Ovary (tissue), 9 donors: ENCODE results near the gene OXGR1. TPM values are rescaled to one million over a fixed set of nuclear protein-coding genes. Genes with fewer than 3 reads are reported as not detected.

Experiments used
- DNase-seq, 5 donors: peaks; one replicate each; pipeline ENCODE4 v3.0.0-alpha.2; 2019 to 2020
- H3K27ac ChIP-seq, 2 donors: fragments of 200-600 bp; one replicate each; pipeline versions ENCODE4 v1.5.1 to v1.8.0; 2019 to 2022
- H3K27me3 ChIP-seq: fragments of 200-600 bp; one replicate; pipeline ENCODE4 v1.8.0; 2022
- H3K36me3 ChIP-seq: fragments of 200-600 bp; sonication (generic); one replicate; pipeline ENCODE4 v1.5.1; 2019
- H3K4me1 ChIP-seq: one replicate; pipeline ENCODE4 v1.8.1; 2013; ENCODE audit warnings: mild to moderate bottlenecking, moderate library complexity; ENCODE audit not compliant: insufficient read depth
- H3K4me3 ChIP-seq: fragments of 200-600 bp; sonication (generic); one replicate; pipeline ENCODE4 v1.5.1; 2017
- H3K9me3 ChIP-seq, 2 donors: fragments of 200-600 bp in 1 of 2; sonication (generic) in 1 of 2; one replicate each; pipeline versions ENCODE4 v1.5.1 to v1.8.1; 2013 to 2019; ENCODE audit warnings: mild to moderate bottlenecking in 1 of 2, moderate library complexity in 1 of 2
- CTCF ChIP-seq, 3 donors: fragments of 450-650 bp in 2 of 3; fragments of 200-600 bp in 1 of 3; IDR thresholded peaks; one replicate each; pipeline versions ENCODE4 v1.5.1 to v1.8.0; 2016 to 2022; ENCODE audit warnings: antibody characterized with exemption in 3 of 3, mild to moderate bottlenecking in 1 of 3
- EP300 ChIP-seq: sonication (generic); formaldehyde crosslinking; IDR thresholded peaks from one replicate; pipeline ENCODE4 v1.6.1; 2017; ENCODE audit warnings: antibody characterized with exemption
- POLR2A ChIP-seq: fragments of 450-650 bp; IDR thresholded peaks from one replicate; pipeline ENCODE4 v1.6.1; 2017; ENCODE audit warnings: antibody characterized with exemption, mild to moderate bottlenecking, moderate library complexity
- whole genome bisulfite sequencing, 3 donors: extraction: QIAGEN DNeasy Blood & Tissue Kit in 1 of 3; methylation state at CpG; one replicate each; pipeline versions ENCODE4 v1.1.5 to v1.1.7; 2013 to 2017; 5-methylcytosine and 5-hydroxymethylcytosine counted together
- intact Hi-C, 4 donors: fragments of 100-400 bp; cut with DNase I; formaldehyde crosslinking; loops; one replicate each; pipeline versions ENCODE4 v1.11.0 to v1.15.1; 2022 to 2023
- polyA plus RNA-seq, 2 donors: library from polyadenylated mRNA; stranded (reverse); fragments of 200-250 nt in 1 of 2; fragments of 350-450 nt in 1 of 2; fragmentation: Illumina TruSeq in 1 of 2; extraction: RNeasy Lipid Tissue Mini Kit (QIAGEN cat#74804) in 1 of 2; gene quantifications; one replicate each; pipeline ENCODE4 v1.2.3, GENCODE V29; 2013 to 2014
- total RNA-seq, 7 donors: library from RNA; depleted of rRNA in 2 of 7; stranded (reverse); fragments of >200 nt in 2 of 7; fragmentation: NEBNext Ultra II Directional in 3 of 7; extraction: Animal tissue kit (Norgen Biotek cat#: 25700) in 3 of 7; gene quantifications; one replicate each; pipeline versions ENCODE4 v1.1.0 to v1.2.4, GENCODE V29; 2016 to 2023
- donor health status: DM: no; HTN: no; CAD: no; lungs with moderate emphysema.
- donor health status: DM: no; HTN: no; CAD: no.
- donor health status: Bipolar disorder and iron deficiency.
- donor health status: DM: yes; HTN: yes; CAD: no.
- donor health status: DM: no; HTN: no; CAD: no.
- donor health status: DM: yes; HTN: yes; CAD: no.

Gene OXGR1
- total and polyA plus RNA-seq, 9 donors = 0.04 to 0.72 (median 0.39) TPM; not detected in 3

GRCh38 chr13:97008643-97009042, 14.4 kb upstream of the OXGR1 start:
- TF ChIP-seq POLR2A (no peak), CTCF (IDR thresholded peaks at IDR 0.05) (no peak), EP300 (no peak)
- Histone ChIP-seq H3K27me3 (no peaks in the 10 kb centered on the region), H3K36me3 (no peaks in the 10 kb centered on the region), H3K4me1 (no peaks in the 10 kb centered on the region), H3K4me3 (no peak overlapping the region), H3K9me3 (no peaks in the 10 kb centered on the region), H3K27ac (no peak overlapping the region)
- WGBS, 3 donors = 60 to 70% (median 66%) methylated on average over 4 of the region's 4 CpGs
- DNase-seq = no peak
- intact Hi-C loops = no loop called here

GRCh38 chr13:97005625-97006262, 11.5 kb upstream of the OXGR1 start:
- no peak for DNase-seq
- 30 to 73% (median 67%) methylated on average over 1 of the region's 1 CpG for WGBS, 3 donors
- Histone ChIP-seq H3K36me3 (no peaks in the 10 kb centered on the region), H3K9me3 (no peaks in the 10 kb centered on the region), H3K27ac (no peak overlapping the region), H3K4me3 (no peak overlapping the region), H3K27me3 (no peaks in the 10 kb centered on the region), H3K4me1 (no peaks in the 10 kb centered on the region)
- no peak for TF ChIP-seq POLR2A
- no peak for TF ChIP-seq EP300
- no peak for TF ChIP-seq CTCF (IDR thresholded peaks at IDR 0.05)
- intact Hi-C loops = no loop called here

- DNase-seq = no peak
- intact Hi-C loops = no loop called here
- Histone ChIP-seq H3K4me1 (no peaks in the 10 kb centered on the region), H3K27ac (no peak overlapping the region), H3K27me3 (no peaks in the 10 kb centered on the region), H3K36me3 (no peaks in the 10 kb centered on the region), H3K9me3 (no peaks in the 10 kb centered on the region), H3K4me3 (no peak overlapping the region)
- 35 to 56% (median 38%) methylated on average over 2 of the region's 2 CpGs for WGBS, 3 donors
- TF ChIP-seq POLR2A (no peak), EP300 (no peak), CTCF (IDR thresholded peaks at IDR 0.05) (no peak)
Measured at GRCh38 chr13:97004886-97005285, 10.6 kb upstream of the OXGR1 start.

GRCh38 chr13:97004096-97004876, 10.0 kb upstream of the OXGR1 start:
- 73 to 82% (median 78%) methylated on average over 9 of the region's 9 CpGs for WGBS, 3 donors

More at GRCh38 chr13:97004096-97004876, 10.0 kb upstream of the OXGR1 start:
- DNase-seq = no peak
- intact Hi-C loops = no loop called here
- Histone ChIP-seq H3K9me3 (no peaks in the 10 kb centered on the region), H3K27me3 (no peaks in the 10 kb centered on the region), H3K4me1 (no peaks in the 10 kb centered on the region), H3K27ac (no peak overlapping the region), H3K36me3 (no peaks in the 10 kb centered on the region), H3K4me3 (no peak overlapping the region)
- no peak for TF ChIP-seq EP300
- no peak for TF ChIP-seq POLR2A
- no peak for TF ChIP-seq CTCF (IDR thresholded peaks at IDR 0.05)
